GM12875 (cell line): ENCODE measurements around the gene ERGIC1.
"Not testable (repeated sequence)": the region's sequence is repeated elsewhere in the genome, so short reads cannot be mapped to it uniquely, and the experiment has no call there.

Experiments used
- H3K4me3 ChIP-seq: one replicate; pipeline ENCODE4 v1.5.1; 2011; ENCODE audit warnings: low read depth, low read length, control low read depth
- CTCF ChIP-seq: IDR thresholded peaks from 2 replicates; pipeline ENCODE4 v1.5.1; 2011; ENCODE audit warnings: low read depth, mild to moderate bottlenecking, control low read depth, inconsistent platforms, low read length, moderate library complexity, borderline replicate concordance; ENCODE audit not compliant: insufficient read depth

Gene ERGIC1

GRCh38 chr5:172887692-172888091, 53.6 kb downstream of the ERGIC1 start:
- no peak overlapping the region for H3K4me3 ChIP-seq
- TF ChIP-seq CTCF = no peak

- no peak for TF ChIP-seq CTCF
- H3K4me3 ChIP-seq = no peak overlapping the region
Measured at GRCh38 chr5:172890659-172891058, 56.6 kb downstream of the ERGIC1 start.

GRCh38 chr5:172891716-172892421, 57.8 kb downstream of the ERGIC1 start:
- TF ChIP-seq CTCF = no peak
- no peak overlapping the region for H3K4me3 ChIP-seq

DNA sequence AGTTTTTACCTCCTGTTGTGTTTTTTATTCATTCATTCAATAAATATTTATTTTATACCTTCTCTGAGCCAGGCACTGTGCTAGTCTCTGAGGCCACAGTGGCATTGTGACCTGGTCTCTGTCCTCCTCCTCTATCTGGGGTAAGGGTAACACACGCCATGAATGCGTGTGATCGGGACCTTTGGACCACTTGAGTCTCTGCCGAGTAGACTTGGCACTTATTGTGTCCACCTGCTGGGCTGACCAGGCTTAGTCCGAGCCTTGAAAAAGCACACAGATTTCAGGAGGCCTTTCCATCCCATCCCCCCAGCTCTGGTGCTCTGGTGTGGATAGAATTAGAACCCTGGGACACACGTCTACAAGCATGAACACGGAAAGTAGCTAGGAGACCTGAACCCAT, 58.7 kb downstream of the ERGIC1 start:
- TF ChIP-seq CTCF = no peak
- no peak overlapping the region for H3K4me3 ChIP-seq

DNA sequence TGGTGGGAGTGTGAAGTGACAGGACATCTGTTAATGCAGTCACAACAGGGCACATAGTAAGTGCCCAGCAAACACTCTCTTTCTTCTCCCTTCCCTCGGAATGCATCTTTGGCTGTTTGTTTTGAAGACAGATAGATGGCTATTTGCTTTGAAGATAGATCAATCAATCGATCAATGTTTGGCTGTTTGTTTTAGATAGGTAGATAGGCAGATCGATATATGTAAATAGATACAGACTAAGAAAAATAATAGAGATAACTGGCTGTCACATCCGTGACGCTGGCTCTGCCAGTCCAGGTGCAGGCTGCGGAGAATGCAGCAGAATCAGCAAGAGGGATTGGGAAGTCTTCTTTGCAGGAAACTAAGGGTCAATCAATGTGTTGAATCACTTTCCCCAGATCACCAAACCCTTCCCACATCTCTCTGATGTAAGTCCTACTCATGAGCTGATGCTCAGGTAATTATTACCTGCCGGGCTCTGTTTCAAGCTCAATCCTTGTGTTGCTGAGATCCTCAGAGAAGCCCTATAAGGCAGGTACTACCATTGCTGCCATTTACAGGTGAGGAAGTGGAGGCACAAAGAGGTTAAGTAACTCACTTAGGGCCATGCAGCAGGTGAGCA, 60.8 kb downstream of the ERGIC1 start:
- no peak for TF ChIP-seq CTCF
- no peak overlapping the region for H3K4me3 ChIP-seq

DNA sequence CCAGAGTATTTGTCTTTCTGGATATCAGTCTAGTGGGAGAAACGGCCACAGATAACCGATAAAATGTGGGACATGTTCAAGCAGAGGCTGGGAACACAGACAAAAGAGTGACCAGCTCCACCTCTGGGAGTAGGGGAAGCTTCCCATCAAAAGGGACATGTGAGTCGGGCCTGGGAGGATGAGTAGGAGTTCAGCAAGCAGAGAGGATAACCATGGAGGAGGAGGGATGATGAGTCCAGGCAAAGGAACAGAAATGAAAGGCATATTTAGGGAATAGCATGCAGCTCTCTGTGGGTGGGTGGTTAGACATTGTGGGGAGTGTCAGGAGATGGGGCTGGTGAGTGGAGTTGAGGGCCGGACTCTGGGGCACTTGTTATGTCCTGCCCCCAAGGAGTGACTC, 61.5 kb downstream of the ERGIC1 start:
- no peak for TF ChIP-seq CTCF
- H3K4me3 ChIP-seq = no peak overlapping the region

- H3K4me3 ChIP-seq = no peak overlapping the region
- no peak for TF ChIP-seq CTCF
Measured at GRCh38 chr5:172896465-172896864, 62.4 kb downstream of the ERGIC1 start.

GRCh38 chr5:172897067-172897466, 63.0 kb downstream of the ERGIC1 start:
- not testable (repeated sequence) for H3K4me3 ChIP-seq
